Neural cell (in vitro differentiated cells): ENCODE measurements around the gene TK2. TPM values are rescaled to one million over a fixed set of nuclear protein-coding genes. Genes with fewer than 3 reads are reported as not detected.
"Not testable (repeated sequence)": the region's sequence is repeated elsewhere in the genome, so short reads cannot be mapped to it uniquely, and the experiment has no call there.

Source experiments
- H2AFZ ChIP-seq: fragments of 200-600, 300-800 bp; sonication (generic), shearing (Covaris generic); 2 replicates; pipeline ENCODE4 v1.6.0; 2014; ENCODE audit warnings: low read depth, mild to moderate bottlenecking, antibody characterized with exemption, low read length, moderate library complexity
- H3F3A ChIP-seq: fragments of 200-600 bp; shearing (Covaris generic); 2 replicates; pipeline ENCODE4 v1.6.1; 2016; ENCODE audit warnings: mild to moderate bottlenecking, moderate library complexity, mixed read lengths, antibody characterized with exemption, low read length; ENCODE audit not compliant: insufficient read depth, poor library complexity, severe bottlenecking
- H3K27ac ChIP-seq: fragments of 200-600, 300-800 bp; sonication (generic), shearing (Covaris generic); 2 replicates; pipeline ENCODE4 v1.5.1; 2014; ENCODE audit warnings: mild to moderate bottlenecking, low read length, moderate library complexity
- H3K27me3 ChIP-seq: fragments of 300-800, 200-600 bp; sonication (generic), shearing (Covaris generic); 2 replicates; pipeline ENCODE4 v1.6.0; 2014; ENCODE audit warnings: mild to moderate bottlenecking, low read depth, low read length, moderate library complexity; ENCODE audit not compliant: insufficient read depth
- H3K36me3 ChIP-seq: fragments of 300-800, 200-600 bp; sonication (generic), shearing (Covaris generic); 2 replicates; pipeline ENCODE4 v1.5.1; 2014; ENCODE audit warnings: mild to moderate bottlenecking, antibody characterized with exemption, low read length, moderate library complexity; ENCODE audit not compliant: insufficient read depth
- H3K4me2 ChIP-seq: fragments of 300-800, 200-600 bp; sonication (generic), shearing (Covaris generic); 2 replicates; pipeline ENCODE4 v1.6.0; 2014; ENCODE audit warnings: mild to moderate bottlenecking, low read length
- H3K4me3 ChIP-seq: fragments of 300-800, 200-600 bp; sonication (generic), shearing (Covaris generic); 2 replicates; pipeline ENCODE4 v1.5.1; 2014; ENCODE audit warnings: mild to moderate bottlenecking, low read length, moderate library complexity
- H3K79me2 ChIP-seq: fragments of 200-600 bp; shearing (Covaris generic); replicated peaks from 2 replicates; pipeline ENCODE4 v1.6.0; 2014; ENCODE audit warnings: mild to moderate bottlenecking, low read length, moderate library complexity; ENCODE audit not compliant: insufficient read depth
- H3K9ac ChIP-seq: fragments of 300-800, 200-600 bp; sonication (generic), shearing (Covaris generic); 2 replicates; pipeline ENCODE4 v1.6.1; 2016; ENCODE audit warnings: mild to moderate bottlenecking, low read length, mixed read lengths
- H3K9me2 ChIP-seq: fragments of 200-600 bp; shearing (Covaris generic); 2 replicates; pipeline ENCODE4 v1.6.1; 2016; ENCODE audit warnings: mild to moderate bottlenecking, low read length, mixed read lengths; ENCODE audit not compliant: insufficient read depth
- H3K9me3 ChIP-seq: fragments of 200-600, 300-800 bp; sonication (generic), shearing (Covaris generic); 2 replicates; pipeline ENCODE4 v1.6.1; 2016; ENCODE audit warnings: mild to moderate bottlenecking, mixed run types, low read length, moderate library complexity, mixed read lengths
- H4K20me1 ChIP-seq: fragments of 200-600 bp; shearing (Covaris generic); 2 replicates; pipeline ENCODE4 v1.6.1; 2016; ENCODE audit warnings: mild to moderate bottlenecking, mixed run types; ENCODE audit not compliant: insufficient read depth
- EP300 ChIP-seq: fragments of 450-650 bp; conservative IDR thresholded peaks from 2 replicates; pipeline ENCODE4 v1.6.1; 2014; ENCODE audit warnings: antibody characterized with exemption, mild to moderate bottlenecking, moderate library complexity; ENCODE audit not compliant: poor library complexity, severe bottlenecking
- EZH2 ChIP-seq: fragments of 200-600, 300-800 bp; shearing (Covaris generic), sonication (generic); IDR thresholded peaks from 2 replicates; pipeline ENCODE4 v1.6.1; 2014; ENCODE audit warnings: antibody characterized with exemption, low read length, borderline replicate concordance, mild to moderate bottlenecking; ENCODE audit not compliant: insufficient read depth, poor library complexity, severe bottlenecking
- MXI1 ChIP-seq: fragments of 450-650 bp; conservative IDR thresholded peaks from 2 replicates; pipeline ENCODE4 v1.6.1; 2014; ENCODE audit warnings: antibody characterized with exemption, mild to moderate bottlenecking; ENCODE audit not compliant: poor library complexity, severe bottlenecking
- POLR2AphosphoS5 ChIP-seq: IDR thresholded peaks from 2 replicates; pipeline ENCODE4 v1.6.1; 2012
- RAD21 ChIP-seq: fragments of 450-650 bp; conservative IDR thresholded peaks from 2 replicates; pipeline ENCODE4 v1.6.1; 2014; ENCODE audit warnings: antibody characterized with exemption, mild to moderate bottlenecking, moderate library complexity
- SMC3 ChIP-seq: fragments of 450-650 bp; conservative IDR thresholded peaks from 2 replicates; pipeline ENCODE4 v1.6.1; 2014; ENCODE audit warnings: antibody characterized with exemption, mild to moderate bottlenecking, moderate library complexity; ENCODE audit not compliant: poor library complexity
- TAF1 ChIP-seq: IDR thresholded peaks from 2 replicates; pipeline ENCODE4 v1.6.1; 2012; ENCODE audit warnings: low read depth
- polyA plus RNA-seq: library from polyadenylated mRNA; depleted of rRNA; stranded (reverse); fragments of >200 nt; gene quantifications from 2 replicates; pipeline ENCODE4 v1.2.3, GENCODE V29; 2014
- TF ChIP-seq, protein P1 (sequence below): fragments of 450-650 bp; IDR thresholded peaks from 2 replicates; pipeline ENCODE4 v1.5.1; 2014; ENCODE audit warnings: antibody characterized with exemption, mild to moderate bottlenecking, moderate library complexity; ENCODE audit not compliant: poor library complexity, severe bottlenecking
- TF ChIP-seq, protein P2 (sequence below): IDR thresholded peaks from 2 replicates; pipeline ENCODE4 v1.6.1; 2012; ENCODE audit warnings: borderline replicate concordance

Gene TK2
- polyA plus RNA-seq, 1 donor from 2014 or later: 15.9 TPM

DNA sequence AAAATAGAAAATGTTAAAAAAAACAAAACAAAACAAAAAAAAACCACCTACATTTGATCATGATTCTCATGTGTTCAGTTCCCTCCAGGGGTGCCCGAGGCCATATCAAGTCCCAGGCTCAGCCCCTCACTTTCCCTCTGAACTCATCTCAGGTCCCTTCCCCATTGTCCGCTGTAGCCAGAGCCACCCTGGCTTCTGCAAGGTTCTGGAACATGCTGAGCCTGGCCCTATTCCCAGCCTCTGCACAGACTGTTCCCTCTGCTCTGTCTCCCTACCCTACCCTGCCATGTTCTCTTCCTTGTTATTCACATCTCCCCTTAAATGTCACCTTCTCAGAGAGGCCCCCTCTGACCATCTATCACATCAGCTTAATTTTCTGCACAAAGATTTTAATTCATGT is 46.9 kb downstream of the TK2 start:
- no peak for TF ChIP-seq TAF1
- no peak for TF ChIP-seq MXI1
- TF ChIP-seq, protein P1, sequence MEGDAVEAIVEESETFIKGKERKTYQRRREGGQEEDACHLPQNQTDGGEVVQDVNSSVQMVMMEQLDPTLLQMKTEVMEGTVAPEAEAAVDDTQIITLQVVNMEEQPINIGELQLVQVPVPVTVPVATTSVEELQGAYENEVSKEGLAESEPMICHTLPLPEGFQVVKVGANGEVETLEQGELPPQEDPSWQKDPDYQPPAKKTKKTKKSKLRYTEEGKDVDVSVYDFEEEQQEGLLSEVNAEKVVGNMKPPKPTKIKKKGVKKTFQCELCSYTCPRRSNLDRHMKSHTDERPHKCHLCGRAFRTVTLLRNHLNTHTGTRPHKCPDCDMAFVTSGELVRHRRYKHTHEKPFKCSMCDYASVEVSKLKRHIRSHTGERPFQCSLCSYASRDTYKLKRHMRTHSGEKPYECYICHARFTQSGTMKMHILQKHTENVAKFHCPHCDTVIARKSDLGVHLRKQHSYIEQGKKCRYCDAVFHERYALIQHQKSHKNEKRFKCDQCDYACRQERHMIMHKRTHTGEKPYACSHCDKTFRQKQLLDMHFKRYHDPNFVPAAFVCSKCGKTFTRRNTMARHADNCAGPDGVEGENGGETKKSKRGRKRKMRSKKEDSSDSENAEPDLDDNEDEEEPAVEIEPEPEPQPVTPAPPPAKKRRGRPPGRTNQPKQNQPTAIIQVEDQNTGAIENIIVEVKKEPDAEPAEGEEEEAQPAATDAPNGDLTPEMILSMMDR: no peak
- no peak for TF ChIP-seq SMC3
- TF ChIP-seq, protein P2, sequence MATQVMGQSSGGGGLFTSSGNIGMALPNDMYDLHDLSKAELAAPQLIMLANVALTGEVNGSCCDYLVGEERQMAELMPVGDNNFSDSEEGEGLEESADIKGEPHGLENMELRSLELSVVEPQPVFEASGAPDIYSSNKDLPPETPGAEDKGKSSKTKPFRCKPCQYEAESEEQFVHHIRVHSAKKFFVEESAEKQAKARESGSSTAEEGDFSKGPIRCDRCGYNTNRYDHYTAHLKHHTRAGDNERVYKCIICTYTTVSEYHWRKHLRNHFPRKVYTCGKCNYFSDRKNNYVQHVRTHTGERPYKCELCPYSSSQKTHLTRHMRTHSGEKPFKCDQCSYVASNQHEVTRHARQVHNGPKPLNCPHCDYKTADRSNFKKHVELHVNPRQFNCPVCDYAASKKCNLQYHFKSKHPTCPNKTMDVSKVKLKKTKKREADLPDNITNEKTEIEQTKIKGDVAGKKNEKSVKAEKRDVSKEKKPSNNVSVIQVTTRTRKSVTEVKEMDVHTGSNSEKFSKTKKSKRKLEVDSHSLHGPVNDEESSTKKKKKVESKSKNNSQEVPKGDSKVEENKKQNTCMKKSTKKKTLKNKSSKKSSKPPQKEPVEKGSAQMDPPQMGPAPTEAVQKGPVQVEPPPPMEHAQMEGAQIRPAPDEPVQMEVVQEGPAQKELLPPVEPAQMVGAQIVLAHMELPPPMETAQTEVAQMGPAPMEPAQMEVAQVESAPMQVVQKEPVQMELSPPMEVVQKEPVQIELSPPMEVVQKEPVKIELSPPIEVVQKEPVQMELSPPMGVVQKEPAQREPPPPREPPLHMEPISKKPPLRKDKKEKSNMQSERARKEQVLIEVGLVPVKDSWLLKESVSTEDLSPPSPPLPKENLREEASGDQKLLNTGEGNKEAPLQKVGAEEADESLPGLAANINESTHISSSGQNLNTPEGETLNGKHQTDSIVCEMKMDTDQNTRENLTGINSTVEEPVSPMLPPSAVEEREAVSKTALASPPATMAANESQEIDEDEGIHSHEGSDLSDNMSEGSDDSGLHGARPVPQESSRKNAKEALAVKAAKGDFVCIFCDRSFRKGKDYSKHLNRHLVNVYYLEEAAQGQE: no peak
- no peak for TF ChIP-seq RAD21
- no peak for TF ChIP-seq EP300
- TF ChIP-seq POLR2AphosphoS5: no peak
- TF ChIP-seq EZH2: no peak
- H3K27ac ChIP-seq: no peak overlapping the region

DNA sequence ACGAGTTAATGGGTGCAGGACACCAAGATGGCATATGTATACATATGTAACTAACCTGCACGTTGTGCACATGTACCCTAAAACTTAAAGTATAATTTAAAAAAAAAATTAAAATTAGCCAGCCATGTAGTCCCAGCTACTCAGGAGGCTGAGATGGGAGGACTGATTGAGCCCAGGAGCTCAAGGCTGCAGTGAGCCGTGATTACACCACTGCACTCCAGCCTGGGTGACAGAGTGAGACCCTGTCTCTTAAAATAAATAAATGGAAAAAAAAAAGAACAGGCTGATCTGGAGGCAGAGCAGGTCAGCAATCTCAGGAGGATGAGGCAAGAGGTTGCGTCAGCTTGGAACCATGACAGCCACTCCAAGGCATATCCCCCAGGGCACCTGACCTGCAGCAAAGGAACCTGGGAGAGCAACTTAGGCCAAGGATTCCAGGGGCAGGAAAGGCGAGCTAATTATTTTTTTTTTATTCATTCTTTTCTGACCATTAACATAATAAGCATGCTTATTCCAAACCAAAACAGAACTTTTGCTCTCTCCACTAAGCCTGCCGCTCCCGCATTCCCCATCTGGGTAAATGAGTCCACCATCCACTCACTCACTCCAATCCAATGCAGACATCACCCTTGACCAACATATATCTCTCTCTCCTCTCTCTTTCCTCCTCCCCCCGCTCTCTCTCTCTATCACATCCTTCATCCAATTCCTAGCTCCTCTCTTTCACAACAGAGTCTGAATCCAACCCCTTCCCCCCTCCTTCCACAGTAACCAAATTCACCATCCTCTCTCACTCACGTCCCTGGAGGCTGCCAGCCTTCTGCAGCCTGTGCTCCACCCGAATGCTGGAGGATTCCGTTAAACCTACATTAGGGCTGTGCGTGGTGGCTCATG is 47.7 kb downstream of the TK2 start:
- Histone ChIP-seq H3K9ac (no peak overlapping the region), H3K9me3 (no peaks in the 10 kb centered on the region), H3K4me3 (no peak overlapping the region), H2AFZ (no peak overlapping the region), H3K9me2 (no peaks in the 10 kb centered on the region), H3K27me3 (no peaks in the 10 kb centered on the region), H4K20me1 (no peaks in the 10 kb centered on the region), H3K4me2 (no peak overlapping the region), H3K27ac (no peak overlapping the region), H3K36me3 (no peaks in the 10 kb centered on the region), H3F3A (no peaks in the 10 kb centered on the region), H3K79me2 (no peaks in the 10 kb centered on the region)
- TF ChIP-seq EZH2 (no peak), EP300 (no peak), POLR2AphosphoS5 (no peak)
- TF ChIP-seq, protein P1: no peak
- TF ChIP-seq, protein P2: no peak

More for the DNA sequence above, 46.9 kb downstream of the TK2 start:
- Histone ChIP-seq H3K79me2 (no peaks in the 10 kb centered on the region), H3K36me3 (no peaks in the 10 kb centered on the region), H3K9me3 (no peaks in the 10 kb centered on the region), H3K9me2 (no peaks in the 10 kb centered on the region), H3K27me3 (no peaks in the 10 kb centered on the region), H2AFZ (no peak overlapping the region), H4K20me1 (no peaks in the 10 kb centered on the region), H3K9ac (no peak overlapping the region), H3F3A (no peaks in the 10 kb centered on the region), H3K4me3 (no peak overlapping the region), H3K4me2 (no peak overlapping the region)

DNA sequence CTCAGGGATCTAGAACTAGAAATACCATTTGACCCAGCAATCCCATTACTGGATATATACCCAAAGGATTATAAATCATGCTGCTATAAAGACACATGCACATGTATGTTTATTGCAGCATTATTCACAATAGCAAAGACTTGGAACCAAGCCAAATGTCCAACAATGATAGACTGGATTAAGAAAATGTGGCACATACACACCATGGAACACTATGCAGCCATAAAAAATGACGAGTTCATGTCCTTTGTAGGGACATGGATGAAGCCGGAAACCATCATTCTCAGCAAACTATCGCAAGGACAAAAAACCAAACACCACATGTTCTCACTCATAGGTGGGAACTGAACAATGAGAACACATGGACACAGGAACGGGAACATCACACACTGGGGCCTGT is 48.4 kb downstream of the TK2 start:
- H2AFZ ChIP-seq, H3K4me2 ChIP-seq, H3K9me2 ChIP-seq, H3K79me2 ChIP-seq, H3K4me3 ChIP-seq, H3F3A ChIP-seq, H3K9ac ChIP-seq, H3K27ac ChIP-seq, H4K20me1 ChIP-seq, H3K36me3 ChIP-seq, H3K9me3 ChIP-seq, H3K27me3 ChIP-seq: not testable (repeated sequence)
